Right hindlimb (tissue), 1 donor: ENCODE measurements around the gene FAF1.
"Not testable (repeated sequence)": the region's sequence is repeated elsewhere in the genome, so short reads cannot be mapped to it uniquely, and the experiment has no call there.

Source experiments
- DNase-seq: peaks from one replicate; pipeline ENCODE4 v3.0.0-alpha.2; 2018

FAF1 gene

DNA sequence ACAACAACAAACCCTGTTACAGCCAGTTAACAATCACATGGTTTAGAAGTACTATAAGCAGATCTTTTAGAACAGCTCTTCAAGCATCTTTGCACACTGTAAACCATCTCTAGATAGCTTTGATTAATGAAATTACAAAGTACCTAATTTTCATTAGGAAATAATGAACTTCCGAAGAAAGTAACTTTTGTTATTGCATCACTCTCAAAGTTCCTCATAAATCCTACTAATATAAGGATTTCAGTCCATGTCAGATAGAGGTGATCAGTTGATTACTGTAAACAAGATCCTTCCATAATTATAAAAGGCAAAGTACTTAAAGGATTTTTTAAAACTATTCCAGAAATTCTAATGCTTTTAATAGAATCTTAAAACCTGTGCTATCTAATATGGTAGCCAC lies 58.2 kb downstream of the FAF1 start:
- DNase-seq = no peak

DNA sequence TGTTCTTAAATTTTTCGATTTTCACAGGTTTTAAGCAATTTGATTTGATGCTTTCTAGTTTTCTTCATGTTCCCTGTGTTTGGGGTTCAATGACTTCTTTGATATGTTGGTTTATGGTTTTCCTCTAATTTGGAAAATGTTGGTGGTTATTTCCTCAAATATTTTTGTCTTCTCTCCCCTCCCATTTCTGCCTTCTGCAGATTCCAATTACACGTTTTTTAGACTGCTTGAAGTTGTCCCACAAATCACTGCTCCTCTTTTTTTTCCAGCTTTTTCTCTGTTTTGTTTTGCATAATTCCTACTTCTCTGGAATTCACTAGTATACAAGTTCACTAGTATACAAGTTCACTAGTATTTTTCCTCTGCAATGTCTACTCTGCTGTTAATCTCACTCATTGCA lies 61.3 kb downstream of the FAF1 start:
- no peak for DNase-seq

DNA sequence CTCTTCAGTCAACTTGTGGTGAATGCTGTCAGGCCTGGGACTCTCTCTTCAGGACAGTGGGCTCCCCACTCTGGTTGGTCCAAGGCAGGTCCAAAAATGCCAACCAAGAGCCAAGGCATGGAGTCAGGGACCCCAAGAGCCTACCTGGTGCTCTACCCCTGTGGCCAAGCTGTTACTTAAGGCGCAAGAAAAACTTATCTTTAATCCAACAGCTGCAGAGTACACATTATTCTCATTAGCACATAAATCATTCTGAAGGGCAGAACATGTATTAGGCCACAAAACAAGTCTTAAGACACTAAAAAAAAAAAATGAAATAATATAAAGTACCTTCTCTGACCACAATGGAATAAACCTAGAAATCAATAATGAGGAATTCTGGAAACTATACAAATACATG lies 65.7 kb downstream of the FAF1 start:
- DNase-seq = no peak

DNA sequence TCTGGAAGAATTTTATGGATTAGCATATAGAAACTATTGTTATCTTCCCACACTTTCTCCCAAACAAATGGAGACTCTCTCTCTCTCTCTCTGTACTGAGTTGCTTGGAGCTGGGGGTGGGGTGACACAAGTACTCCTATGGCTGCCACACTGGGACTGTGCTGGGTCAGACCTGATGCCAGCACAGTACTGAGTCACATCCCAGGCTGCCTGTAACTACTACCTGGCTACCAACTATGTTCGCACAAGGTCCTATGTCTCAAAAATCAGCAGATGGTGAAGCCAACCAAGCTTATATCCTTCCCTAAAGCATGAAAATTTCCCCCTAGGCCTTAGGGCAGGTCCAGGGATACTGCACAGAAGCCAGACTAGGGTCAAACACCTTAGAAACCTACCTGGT lies 66.6 kb downstream of the FAF1 start:
- DNase-seq = no peak

DNA sequence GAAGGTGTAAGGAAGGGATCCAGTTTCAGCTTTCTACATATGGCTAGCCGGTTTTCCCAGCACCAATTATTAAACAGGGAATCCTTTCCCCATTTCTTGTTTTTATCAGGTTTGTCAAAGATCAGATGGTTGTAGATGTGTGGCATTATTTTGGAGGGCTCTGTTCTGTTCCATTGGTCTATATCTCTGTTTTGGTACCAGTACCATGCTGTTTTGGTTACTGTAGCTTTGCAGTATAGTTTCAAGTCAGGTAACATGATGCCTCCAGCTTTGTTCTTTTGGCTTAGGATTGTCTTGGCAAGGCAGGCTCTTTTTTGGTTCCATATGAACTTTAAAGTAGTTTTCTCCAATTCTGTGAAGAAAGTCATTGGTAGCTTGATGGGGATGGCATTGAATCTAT lies 72.5 kb downstream of the FAF1 start:
- not testable (repeated sequence) for DNase-seq

DNA sequence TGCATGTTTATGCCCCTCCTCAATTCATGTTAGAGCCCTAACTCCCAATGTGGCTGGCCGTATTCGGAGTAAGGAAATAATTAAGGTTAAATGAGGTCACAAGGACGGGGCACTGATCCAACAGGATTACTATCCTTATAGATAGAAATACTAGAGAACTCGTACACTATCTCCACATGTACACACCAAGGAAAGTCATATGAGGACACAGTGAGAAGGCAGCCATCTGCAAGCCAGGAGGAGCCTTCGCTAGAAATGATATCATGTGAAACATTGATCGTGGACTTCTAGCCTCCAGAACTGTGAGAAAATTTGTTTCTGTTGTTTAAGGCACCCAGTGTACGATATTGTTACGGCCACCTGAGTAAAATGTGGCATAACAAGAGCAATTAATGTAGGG lies 79.7 kb downstream of the FAF1 start:
- DNase-seq = no peak

DNA sequence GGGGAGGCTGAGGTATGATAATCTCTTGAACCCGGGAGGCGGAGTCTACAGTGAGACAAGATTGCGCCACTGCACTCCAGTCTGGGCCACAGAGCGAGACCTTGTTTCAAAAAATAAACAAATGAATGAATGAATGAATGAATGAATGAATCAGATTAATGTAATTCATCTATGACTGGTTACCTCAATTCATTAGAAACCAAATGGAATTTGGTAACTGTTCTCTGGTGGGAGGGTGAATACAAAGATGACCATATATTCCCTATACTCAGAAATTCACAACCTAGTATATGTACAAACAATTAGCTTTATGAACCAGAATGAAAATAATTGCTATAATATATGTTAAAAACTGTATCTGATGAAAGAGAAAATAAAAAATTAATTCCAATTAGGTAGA lies 80.9 kb downstream of the FAF1 start:
- no peak for DNase-seq

DNA sequence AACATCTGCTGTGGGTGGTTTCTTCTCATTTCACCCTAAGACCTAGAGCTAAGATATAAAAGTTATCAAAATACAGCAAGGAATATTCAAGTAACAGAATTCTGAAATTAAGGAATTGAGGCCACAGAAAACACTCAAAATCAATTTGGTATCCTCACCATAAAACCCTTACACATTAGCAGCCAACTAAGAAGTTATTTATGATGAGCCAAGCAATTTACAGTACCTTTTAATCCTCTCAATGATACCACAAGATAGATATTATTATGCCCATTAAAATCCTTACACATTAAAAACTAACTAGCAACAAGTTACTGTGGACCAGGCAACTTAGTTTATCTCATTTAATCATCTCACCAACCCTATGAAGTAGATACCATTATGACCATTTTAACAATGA lies 81.6 kb downstream of the FAF1 start:
- no peak for DNase-seq

DNA sequence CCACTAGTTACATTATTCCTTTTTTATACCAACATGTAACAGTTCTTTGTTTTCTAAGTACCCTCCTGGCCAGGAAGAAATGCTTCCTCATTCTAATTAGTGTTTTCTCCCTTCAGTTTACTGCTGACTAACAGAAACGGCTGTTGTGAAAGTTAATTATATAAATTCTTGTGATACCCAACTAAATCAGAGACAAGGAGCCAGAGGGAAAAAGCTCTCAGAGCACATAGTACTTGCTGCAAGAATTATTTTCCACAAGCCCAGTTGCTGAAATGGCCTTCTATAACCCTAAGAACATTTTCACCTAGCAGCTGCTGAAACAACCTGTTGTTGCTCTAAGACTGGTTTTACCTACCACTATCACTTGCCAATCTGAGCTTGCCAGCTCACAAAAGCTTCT lies 82.4 kb downstream of the FAF1 start:
- no peak for DNase-seq

DNA sequence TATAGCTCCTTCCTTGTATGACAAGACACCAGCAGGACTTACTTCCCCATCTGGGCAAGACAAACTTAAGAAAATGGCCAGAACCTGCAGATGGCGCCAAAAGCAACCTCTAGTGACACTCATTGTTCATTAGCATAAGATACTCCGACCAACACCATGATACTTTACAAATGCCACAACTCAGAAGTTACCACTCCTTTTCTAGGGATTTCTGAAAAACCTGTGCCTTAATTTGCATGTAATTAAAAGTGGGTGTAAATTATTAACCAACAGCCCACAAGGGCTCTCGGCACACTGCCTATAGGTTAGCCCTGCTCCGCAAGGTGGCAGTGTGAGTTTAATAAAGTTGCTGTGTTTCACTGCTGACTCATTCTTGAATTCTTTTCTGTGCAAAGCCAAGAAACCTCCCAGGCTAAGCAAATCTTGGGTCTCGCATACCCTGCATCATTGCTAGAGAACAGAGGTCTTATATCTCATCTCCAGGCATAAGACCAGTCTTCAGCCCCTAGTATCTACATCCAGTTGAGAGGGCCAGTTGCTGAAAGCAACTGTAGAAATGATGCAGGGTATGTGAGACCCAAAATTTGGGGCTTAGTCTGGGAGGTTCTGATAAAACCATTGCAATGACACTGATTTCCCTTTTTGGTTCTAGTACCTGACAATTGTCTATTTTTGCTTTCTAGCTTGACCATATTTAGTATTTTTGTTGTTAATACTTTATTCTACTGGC lies 86.4 kb downstream of the FAF1 start:
- DNase-seq = peak; percentile 20

DNA sequence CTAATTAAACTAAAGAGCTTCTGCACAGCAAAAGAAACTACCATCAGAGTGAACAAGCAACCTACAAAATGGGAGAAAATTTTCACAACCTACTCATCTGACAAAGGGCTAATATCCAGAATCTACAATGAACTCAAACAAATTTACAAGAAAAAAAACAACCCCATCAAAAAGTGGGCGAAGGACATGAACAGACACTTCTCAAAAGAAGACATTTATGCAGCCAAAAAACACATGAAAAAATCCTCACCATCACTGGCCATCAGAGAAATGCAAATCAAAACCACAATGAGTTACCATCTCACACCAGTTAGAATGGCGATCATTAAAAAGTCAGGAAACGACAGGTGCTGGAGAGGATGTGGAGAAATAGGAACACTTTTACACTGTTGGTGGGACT lies 95.2 kb downstream of the FAF1 start:
- not testable (repeated sequence) for DNase-seq

DNA sequence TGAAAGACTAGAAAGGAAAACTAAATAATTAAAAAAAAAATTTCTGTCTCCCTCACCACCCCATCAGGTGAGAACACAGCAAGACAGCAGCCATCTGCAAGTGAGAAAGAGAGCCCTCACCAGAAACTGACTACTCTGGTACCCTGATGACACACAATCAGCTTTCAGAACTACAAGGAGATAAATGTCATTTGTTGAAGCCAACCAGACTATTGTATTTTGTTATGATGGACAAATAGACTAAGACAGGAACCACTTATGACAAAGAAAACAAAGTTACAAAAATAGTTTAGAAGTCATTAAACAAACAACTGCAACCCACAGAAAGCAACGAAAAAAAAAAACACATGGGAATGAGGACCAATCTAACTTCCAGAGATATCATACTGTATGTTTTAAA lies 98.3 kb downstream of the FAF1 start:
- no peak for DNase-seq

DNA sequence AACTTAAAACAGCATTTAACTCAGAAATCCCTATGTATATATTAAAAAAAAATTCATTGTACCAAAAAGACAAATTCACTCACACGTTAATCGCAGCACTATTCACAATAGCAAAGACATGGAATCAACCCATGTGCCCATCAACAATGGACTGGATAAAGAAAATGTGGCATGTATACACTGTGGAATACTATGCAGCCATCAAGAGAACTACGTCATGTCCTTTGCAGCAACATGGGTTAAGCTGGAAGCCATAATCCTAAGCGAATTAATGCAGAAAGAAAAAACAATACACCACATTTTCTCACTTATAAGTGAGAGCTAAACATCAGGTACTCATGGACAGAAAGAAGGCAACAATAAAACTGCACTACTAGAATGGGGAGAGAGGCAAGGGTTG lies 99.4 kb downstream of the FAF1 start:
- DNase-seq = no peak

DNA sequence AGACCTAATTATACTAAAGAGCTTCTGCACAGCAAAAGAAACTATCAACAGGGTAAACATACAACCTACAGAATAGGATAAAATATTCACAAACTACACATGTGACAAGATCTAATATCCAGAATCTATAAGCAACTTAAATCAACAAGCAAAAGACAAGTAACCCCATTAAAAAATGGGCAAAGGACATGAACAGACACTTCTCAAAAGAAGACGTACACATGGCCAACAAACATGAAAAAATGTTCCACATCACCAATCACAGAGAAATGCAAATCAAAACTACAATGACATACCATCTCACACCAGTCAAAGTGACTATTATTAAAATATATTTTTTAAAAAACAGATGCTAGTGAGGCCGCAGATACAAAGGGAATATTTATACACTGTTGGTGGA lies 99.8 kb downstream of the FAF1 start:
- no peak for DNase-seq

DNA sequence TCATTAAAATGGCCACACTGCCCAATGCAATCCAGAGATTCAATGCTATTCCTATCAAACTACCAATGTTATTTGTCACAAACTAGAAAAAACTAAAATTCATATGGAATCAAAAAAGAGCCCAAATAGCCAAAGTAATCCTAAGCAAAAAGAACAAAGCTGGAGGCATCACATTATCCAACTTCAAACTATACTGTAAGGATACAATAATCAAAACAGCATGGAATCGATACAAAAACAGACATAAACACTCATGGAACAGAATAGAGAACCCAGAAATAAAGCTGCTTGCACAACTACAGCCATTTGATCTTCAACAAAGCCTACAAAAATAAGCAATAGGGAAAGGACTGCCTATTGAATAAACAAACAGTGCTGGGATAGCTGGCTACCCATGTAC lies 100.4 kb downstream of the FAF1 start:
- DNase-seq = no peak

DNA sequence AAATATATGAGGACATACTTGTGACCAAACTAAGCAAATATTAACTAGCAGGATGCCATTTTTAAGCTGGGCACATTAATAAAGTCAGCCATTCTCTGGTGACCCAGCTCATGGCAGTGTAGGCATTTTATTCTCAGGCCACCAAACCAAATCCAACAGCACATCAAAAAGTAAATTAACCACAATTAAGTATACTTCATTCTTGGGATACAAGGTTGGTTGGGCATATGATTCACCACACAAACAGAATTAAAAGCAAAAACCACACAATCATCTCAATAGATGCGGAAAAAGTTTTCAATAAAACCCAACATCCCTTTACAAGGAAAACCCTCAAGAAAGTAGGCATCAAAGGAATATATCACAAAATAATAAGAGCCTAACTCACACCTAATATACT lies 101.3 kb downstream of the FAF1 start:
- DNase-seq = no peak

DNA sequence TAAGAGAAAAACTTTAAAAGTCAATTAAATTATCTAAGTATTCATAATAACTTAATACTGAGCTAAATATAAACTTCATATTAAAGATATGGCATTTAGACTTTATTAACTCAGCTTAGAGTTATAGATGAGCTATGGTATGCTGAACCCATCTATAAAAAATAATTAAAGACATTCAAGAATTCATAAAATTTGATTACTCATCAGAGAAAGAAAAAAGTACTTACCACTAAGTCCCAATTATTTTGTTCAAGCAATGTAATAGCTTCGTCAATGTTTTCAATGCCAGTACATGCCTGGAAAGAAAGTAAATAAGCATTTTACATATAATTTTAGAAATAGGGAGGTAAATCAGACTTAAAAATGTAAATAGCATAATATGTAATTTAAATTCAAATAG lies 102.4 kb downstream of the FAF1 start:
- no peak for DNase-seq

DNA sequence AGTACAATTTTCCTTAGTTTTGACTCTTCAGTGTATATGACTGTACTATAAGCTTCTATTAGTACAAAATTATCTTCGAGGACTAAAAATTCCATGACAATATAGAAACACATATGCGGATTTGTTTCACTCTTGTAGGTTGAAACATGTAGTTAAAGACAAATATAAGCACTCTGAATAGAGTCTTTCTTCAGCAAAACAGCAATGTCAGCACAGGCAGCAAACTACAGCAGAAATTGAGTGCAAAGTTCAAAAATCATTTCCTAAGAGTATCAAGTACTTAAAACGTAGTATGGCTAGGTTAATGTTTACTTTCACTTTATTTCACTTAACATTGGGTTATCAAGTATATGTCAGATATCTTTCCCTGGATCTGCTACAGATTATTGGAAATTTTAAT lies 106.7 kb downstream of the FAF1 start:
- DNase-seq = no peak

DNA sequence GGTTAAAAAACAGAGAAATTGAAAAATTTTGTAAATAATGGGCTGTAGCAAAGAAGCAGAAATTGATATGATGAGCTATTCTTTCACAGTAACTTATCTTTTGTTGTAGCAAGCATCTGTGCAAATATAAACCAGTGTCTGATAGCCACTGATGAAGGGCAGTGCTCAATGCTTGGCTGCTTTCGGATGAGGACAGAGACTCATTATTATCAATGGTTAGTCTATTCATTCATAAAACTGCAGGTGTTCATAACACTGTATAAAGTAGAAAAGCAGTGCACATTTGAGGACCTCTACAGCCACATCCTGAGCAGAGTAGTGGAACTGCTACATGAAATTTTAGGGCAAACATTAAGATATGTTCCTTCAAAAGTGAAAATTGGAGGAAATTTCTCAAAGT lies 107.2 kb downstream of the FAF1 start:
- DNase-seq = no peak

DNA sequence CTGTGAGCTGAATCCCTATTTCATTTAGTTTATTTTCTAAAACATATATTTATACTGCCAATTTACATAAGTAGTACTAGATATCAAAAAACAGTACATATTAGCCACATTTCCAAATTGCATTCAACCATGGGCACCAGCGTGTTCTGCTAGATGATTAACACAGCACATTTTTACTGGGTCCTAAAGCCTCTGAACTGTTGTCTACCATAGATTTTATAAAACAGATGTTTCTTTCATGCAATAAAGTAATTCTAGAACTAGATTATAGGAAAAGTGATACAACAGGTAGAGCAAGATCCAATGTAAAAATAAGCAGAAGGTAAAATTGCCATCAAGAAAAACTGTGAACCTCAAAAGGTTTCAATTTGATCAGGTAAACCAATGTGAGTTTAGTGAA lies 108.6 kb downstream of the FAF1 start:
- DNase-seq = no peak

DNA sequence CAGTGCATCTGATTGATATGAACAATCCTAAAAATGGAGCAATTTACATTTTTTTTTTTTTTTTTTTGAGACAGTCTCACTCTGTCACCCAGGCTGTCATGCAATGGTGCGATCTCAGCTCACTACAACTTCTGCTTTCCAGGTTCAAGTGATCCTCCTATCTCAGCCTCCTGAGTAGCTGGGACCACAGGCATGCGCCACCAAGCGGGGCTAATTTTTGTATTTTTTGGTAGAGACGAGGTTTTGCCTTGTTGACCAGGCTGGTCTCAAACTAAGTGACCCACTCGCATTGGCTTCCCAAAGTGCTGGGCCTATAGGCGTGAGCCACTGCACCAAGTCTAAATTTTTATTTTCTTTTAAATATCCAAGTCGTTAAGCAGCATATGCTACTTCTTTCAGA lies 109.0 kb downstream of the FAF1 start:
- DNase-seq = no peak

DNA sequence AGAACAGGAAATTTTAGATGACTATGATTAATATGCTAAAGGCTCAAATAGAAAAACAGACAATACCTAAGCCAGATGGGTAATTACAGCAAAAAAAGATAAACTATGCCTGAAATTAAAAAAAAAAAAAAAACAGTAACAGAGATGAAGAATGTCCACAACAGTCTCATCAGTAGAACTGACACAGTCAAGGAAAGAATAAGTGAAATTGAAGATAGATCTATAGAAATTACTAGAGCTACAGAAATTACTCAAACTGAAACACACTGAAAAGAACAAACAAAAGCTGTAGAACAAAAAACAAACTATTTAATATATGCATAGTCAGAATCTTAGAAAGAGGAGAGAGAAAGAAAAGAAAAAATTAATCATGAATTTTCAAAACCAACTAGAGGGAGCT lies 112.8 kb downstream of the FAF1 start:
- no peak for DNase-seq

DNA sequence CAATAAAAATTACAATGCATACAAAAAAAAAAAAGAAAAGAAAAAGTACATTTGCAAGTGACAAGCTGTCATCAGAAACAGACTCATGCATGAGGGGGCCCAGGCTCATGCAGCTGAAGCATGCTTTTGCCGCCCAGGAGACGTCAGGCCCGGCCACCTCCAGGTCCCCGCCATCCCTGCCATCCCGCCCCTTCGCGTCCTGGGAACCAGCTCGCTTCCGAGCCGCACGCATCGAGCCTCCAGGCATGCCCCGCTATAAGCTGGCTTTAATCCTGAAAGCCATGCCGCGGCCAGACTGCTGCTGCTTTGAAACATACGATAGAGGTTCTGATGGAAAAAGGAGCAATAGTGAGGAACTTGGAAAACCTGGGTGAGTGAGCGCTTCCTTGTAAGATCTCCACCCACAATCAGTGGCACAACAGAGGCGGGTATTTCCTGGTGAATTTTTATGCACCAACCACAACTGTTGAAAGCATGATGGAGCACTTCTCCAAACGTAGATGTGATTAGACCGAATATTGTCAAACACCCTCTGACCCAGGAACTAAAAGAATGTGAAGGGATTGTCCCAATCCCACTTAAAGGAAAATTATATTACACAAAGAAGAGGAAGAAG lies 113.7 kb downstream of the FAF1 start:
- no peak for DNase-seq

DNA sequence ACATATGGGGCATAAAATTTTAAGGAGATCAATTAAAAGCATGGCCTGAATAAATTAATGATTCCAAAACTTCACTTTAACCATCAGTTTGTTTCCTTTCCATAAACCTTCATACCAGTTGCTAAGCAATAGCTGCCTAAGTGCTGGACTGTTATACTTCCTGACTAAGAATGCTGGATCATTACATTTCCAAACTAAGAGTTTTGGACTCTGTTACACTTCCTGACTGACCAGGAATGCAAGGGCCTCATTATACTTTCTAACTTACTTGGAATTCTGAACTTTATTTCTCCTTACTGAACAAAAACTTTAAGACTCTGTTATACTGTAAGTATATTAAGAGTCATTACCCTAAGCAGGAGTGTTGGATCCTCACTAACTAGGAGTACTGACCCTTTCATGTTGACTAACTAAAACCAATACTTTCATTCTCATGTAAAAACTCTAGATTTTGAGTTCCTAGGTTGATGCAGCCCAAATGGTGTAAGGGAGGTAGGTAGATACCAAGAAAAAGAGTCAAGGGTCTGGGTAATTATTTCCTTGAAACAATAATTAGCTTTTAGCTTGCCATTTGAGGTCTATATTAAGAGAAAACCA lies 118.2 kb downstream of the FAF1 start:
- DNase-seq = no peak

DNA sequence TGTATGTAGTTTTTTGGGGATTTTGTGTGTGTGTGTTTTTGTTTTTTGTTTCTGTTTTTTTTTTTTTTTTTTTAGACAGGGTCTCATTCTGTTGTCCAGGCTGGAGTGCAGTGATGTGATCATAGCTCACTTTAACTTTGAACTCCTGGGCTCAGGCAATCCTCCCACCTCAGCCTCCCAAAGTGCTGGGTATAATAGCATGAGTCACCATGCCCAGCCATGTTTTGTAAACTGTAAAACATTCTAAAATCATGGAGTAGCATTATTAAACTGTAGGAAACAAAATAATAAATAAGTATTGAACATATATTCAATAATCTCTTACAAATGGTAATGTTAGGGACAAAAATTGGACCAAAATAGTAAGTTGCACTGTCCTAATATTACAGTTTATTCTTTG lies 124.0 kb downstream of the FAF1 start:
- DNase-seq = no peak
